ENCODE results near the gene ALG14.

- no peak for TF ChIP-seq CTCF (IDR thresholded peaks at IDR 0.05)
- no peak for TF ChIP-seq EZH2 (IDR thresholded peaks at IDR 0.05)
- no peak for TF ChIP-seq EZH2phosphoT487 (IDR thresholded peaks at IDR 0.05)
Observed at GRCh38 chr1:95005584-95005983, 67.2 kb downstream of the ALG14 start.

Data from neural progenitor cell (in vitro differentiated cells).